Activated CD8-positive, alpha-beta memory T cell treated with anti-CD3 and anti-CD28 coated beads, Interleukin-2, amount 50 U/mL, for 24 hours (primary cell): ENCODE measurements around the gene ATG5.

Experiments
- DNase-seq: peaks from one replicate; pipeline ENCODE4 v3.0.0-alpha.2; 2020; ENCODE audit errors: extremely low read depth

The ATG5 gene

GRCh38 chr6:106181664-106182418, 143.7 kb downstream of the ATG5 start:
- DNase-seq, result no peak

- no peak for DNase-seq
These were observed 145.4 kb downstream of the ATG5 start for GRCh38 chr6:106180208-106180607.

GRCh38 chr6:106178900-106179299, 146.7 kb downstream of the ATG5 start:
- no peak for DNase-seq

DNA sequence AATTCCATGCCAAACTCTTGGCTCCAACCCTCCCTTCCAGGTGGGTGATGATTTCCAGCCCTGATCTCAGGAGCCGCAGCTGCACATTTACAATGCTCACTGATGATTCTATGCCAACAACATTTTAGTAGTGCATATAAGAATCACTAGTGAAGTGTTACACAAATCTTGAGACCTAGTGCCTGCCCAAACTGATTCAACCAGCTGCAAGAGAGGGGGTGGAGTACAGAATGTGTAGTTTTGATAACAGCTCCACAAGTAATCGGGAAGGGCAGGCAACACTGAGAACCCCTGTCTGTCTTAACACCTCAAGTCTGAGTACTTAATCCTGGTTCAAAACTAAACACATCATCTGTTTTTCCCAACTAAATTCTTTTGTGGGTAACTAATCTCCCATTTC, 147.8 kb downstream of the ATG5 start:
- DNase-seq, result no peak

GRCh38 chr6:106173124-106173879, 152.3 kb downstream of the ATG5 start:
- DNase-seq, result no peak

DNA sequence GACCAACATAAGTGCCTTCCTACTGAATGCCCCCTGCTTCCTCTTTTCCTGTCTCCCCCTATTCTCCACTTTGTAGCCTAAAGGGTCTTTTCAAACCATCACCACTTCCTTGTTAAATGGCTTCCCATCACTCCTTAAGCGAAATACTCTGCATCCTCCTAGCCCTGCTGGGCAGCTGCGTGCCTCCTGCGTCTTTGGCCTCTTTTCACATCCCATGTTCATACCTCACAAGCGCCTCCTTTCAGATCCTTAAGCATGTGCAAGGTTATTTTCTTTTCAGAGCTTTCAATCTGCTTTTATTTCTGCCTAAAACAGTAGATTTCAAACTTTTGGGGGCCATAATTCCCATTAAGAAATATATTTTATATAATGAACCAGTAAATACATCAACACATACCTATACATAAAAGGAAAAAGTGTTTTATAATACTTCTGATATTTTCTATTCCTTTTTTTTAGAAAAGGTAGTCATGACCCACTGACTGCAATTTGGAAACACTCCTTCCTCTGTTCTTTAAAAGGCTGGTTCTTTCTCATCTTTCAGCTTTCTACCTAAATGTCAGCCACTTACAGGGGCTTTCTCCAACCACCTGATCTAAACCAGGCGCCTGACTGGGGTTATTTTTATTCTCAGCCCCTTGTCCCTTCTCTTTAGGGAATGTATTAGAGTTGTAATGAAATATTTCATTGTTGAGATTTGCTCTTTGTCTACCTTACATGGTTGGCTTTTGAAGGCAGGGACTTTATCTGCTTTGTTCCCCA, 155.3 kb downstream of the ATG5 start:
- DNase-seq, result no peak

DNA sequence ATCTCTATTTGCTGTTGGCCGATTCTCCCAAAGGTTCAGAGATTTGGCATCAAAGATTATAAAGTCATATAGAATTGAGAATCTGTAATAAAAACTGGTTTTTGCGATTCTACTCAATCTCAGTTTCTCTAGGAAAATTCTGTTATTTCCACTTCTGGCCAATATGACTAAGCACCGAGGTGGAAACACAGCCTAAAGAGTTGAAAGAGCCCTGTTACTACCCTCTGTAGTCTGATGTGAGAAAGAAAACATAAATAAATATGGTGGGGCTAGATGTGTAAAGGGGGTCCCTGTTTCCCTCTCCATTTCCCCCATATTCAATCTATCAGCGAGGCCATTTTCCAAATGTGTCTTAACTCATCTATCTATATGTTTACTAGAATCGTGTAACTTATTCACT, 156.0 kb downstream of the ATG5 start:
- DNase-seq, result no peak

DNA sequence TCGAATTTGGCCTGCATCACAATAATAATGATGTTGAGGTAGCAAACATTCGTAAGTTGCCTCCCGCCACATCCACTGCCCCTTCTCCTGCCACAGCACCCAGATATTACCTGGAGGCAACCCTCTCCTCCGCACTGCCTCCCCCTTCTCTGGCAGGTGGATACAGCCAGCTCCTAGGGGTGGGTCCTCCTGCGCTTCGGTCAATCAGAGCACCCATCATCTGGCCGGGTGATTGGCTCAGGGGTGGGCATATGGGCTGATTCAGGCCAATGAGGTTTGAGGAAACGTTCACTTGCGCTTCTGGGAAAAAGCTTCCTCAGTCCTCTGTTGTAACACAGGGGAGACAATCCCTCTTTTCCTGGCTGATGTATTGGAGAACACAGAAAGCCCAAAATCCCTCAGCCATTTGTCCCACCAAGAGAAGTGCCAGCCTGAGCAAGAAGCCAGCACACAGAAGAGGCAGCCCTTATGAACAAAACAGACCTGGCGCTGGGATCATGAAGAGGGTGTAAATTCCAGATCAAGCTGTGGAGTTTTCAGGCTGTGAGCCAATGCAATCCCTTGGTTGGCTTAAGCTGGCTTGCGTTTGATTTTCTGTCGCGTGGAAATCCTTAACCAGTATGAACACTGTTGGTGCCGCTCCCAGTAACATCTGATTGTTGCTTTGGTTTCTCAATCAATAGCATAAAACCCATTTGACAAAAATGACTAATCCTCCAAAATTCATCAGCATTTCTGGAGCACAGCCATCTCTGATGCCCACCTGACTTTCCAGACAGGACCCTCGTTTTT, 157.3 kb downstream of the ATG5 start:
- DNase-seq, result no peak

- no peak for DNase-seq
These were observed 158.3 kb downstream of the ATG5 start for GRCh38 chr6:106167096-106167814.

- no peak for DNase-seq
These were observed 159.6 kb downstream of the ATG5 start for GRCh38 chr6:106165885-106166485.

DNA sequence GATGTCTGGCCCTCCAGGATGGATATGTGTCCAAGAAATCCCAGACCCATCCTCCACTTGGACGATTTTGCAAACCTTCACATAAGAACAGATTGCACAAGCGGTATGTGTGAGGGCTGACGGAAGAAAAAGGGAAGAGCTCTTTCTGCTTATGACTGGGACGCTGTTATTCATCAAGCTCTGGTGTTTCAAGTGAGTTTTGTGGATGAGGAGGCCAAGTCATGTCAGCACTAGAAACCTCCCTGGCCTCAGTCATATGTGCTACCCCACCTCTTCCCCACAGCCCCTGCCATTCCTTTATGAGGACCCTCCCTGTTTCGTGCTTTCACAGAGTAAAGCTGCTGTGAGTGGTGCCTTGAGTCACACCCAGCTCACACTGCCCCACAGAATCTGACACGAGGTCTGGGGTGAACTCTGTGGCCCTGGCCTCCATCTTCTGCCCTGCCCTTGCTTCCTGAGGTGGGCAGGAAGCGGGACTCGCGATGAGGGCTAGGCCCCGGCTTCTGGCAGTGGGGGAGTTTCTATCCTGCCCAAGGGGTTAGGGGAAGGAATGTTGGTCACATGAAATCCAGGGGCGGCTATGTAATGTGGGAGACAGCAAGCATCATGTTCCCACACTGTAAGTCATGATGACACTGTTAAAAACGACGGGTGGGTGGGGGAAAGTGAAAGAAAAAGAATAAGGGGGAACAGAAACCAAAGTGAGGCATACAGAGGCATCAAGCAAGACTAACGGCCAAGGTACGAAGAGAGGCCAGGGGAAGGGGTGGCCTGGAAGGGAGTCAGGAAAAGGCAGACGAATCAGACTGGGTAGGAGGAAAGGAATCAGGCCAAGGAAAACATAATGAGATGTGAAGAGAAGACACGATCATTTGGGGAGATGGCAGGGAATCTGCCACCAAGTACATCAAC, 161.3 kb downstream of the ATG5 start:
- peak; percentile 51 for DNase-seq

DNA sequence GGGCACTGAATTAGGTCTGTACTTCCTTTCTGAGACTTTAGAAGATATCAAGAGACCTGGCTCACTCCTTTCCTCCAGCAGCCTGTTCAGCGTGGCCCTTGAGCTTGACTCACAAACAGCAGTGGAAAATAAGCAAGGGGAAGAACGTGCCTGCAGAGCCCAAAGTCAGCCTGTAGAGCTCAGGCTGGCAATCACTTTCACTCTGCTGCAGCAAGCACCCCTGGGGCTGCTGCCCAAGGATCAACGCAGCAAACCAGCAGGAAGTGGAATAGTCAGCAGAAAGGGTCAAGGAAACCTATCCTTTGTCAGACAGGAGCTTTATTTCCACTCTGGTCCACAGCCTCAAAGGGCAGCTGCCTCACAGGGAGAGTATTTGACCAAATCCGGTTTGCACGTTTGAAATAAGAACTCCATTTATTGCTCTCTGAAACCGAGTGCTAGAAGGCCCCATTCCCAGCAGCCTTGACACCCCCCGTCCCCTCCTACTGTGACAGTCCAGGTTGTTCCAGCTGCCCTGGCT, 162.1 kb downstream of the ATG5 start:
- DNase-seq, result no peak

- DNase-seq, result no peak
These were observed 162.6 kb downstream of the ATG5 start for GRCh38 chr6:106162921-106163320.

DNA sequence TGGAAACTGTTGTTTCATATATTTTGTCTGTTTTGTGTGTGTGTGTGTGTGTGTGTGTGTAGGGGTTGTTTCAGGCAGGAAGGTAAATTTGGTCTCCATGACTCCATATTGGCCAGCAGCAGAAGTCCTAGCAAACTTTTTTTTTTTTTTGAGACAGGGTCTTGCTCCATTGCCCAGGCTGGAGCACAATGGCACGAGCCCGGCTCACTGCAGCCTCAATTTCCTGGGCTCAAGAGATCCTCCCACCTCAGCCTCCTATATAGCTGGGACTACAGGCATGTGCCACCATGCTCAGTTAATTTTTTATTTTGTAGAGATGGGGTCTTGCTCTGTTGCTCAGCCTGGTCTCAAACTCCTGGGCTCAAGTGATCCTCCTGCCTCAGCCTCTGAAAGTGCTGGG, 163.7 kb downstream of the ATG5 start:
- no peak for DNase-seq

DNA sequence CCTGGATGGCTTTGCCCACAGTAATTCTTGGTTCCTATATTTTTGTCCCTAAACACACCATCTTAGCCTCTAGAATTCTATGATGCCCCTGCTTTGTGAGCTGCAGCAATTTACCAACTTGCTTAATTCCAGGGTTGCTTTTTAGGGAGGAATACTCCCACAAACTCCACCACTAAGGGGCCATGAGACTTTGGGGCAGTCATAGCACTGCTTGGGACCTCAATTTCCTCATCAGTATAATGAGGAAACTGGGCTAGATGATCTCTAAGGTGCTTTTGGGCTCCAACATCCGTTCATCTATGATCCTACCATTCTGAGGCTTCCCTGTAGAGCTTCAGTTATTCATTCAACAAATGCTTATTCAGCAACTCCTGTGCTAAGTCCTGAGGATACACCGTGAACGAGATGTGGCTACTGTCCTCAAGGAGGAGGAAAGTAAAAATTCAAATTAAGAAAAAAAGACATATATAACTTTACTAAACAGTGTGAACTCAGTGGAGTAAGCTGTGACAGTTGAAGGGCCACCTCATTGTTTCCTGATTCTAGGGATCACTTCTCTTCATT, 164.2 kb downstream of the ATG5 start:
- DNase-seq, result no peak

GRCh38 chr6:106160189-106160588, 165.4 kb downstream of the ATG5 start:
- DNase-seq, result no peak

DNA sequence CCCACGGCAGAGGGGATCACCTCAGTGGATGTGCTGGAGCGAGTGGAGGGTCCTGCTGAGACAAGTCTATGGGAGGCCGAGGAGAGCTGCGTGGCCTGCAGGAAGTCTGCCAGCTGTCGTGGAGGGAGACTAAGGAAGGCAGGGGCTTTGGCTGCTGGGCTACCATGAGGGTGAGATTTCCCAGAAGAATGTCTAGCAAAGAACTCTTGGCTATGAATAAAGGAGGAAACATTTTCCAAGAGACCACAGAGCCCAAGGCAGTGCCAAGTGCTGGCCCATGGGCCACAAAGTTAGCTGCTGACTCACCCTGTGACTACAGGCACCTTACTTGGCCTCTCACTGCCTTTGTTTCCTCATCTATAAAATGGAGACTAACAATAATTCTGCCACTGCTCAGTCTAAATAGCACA, 166.0 kb downstream of the ATG5 start:
- DNase-seq, result no peak

GRCh38 chr6:106158816-106159215, 166.7 kb downstream of the ATG5 start:
- no peak for DNase-seq

- no peak for DNase-seq
These were observed 168.7 kb downstream of the ATG5 start for GRCh38 chr6:106156863-106157262.
